ENCODE measurements around the gene TMED7. TPM values are rescaled to one million over a fixed set of nuclear protein-coding genes. Genes with fewer than 3 reads are reported as not detected.

TMED7 gene
- total RNA-seq, 4 donors from 2014 or later, result 57.7 to 83.4 (median 71.7) TPM

DNA sequence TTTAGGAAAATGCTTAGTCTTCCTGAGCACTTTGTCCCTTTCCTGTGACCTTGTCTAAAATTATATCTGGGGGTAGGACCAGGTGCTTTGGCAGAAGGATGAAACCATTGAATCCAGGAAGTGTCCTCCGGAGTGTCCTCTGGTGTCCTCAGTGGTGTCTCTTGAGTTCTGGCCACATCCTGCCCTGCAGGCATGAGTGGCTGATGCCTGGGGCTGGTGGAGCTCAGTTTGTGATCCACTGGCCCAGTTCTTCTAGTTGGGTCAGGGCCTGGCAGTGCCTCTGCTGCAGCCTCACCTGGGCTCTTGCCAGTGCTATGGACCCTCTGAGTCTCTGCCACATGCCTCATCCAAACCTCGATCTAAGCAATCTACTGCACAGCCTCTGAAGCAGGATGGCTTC lies 14.4 kb upstream of the TMED7 start:
- no peaks in the 10 kb centered on the region for H3K4me1 ChIP-seq
- DNase-seq (ENCODE audit: low spot score in 2 of 2), result no peak
- no peaks in the 10 kb centered on the region for H3K9me3 ChIP-seq
- no peak overlapping the region for H3K27ac ChIP-seq
- no peaks in the 10 kb centered on the region for H3K27me3 ChIP-seq
- no peak for TF ChIP-seq POLR2A (IDR thresholded peaks at IDR 0.05)
- TF ChIP-seq, protein P1, sequence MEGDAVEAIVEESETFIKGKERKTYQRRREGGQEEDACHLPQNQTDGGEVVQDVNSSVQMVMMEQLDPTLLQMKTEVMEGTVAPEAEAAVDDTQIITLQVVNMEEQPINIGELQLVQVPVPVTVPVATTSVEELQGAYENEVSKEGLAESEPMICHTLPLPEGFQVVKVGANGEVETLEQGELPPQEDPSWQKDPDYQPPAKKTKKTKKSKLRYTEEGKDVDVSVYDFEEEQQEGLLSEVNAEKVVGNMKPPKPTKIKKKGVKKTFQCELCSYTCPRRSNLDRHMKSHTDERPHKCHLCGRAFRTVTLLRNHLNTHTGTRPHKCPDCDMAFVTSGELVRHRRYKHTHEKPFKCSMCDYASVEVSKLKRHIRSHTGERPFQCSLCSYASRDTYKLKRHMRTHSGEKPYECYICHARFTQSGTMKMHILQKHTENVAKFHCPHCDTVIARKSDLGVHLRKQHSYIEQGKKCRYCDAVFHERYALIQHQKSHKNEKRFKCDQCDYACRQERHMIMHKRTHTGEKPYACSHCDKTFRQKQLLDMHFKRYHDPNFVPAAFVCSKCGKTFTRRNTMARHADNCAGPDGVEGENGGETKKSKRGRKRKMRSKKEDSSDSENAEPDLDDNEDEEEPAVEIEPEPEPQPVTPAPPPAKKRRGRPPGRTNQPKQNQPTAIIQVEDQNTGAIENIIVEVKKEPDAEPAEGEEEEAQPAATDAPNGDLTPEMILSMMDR (IDR thresholded peaks at IDR 0.05), result no peak
- TF ChIP-seq EP300 (IDR thresholded peaks at IDR 0.05), result no peak
- TF ChIP-seq POLR2AphosphoS5 (IDR thresholded peaks at IDR 0.05), result no peak
- no peaks in the 10 kb centered on the region for H3K36me3 ChIP-seq
- 84% methylated on average over 2 of the region's 2 CpGs for WGBS
- no peak overlapping the region for H3K4me3 ChIP-seq

GRCh38 chr5:115639377-115639776 lies 13.5 kb upstream of the TMED7 start:
- no peak for TF ChIP-seq POLR2AphosphoS5 (IDR thresholded peaks at IDR 0.05)
- TF ChIP-seq, protein P1 (IDR thresholded peaks at IDR 0.05), result no peak
- TF ChIP-seq EP300 (IDR thresholded peaks at IDR 0.05), result no peak
- TF ChIP-seq POLR2A (IDR thresholded peaks at IDR 0.05), result no peak
- no peaks in the 10 kb centered on the region for H3K36me3 ChIP-seq
- no peak overlapping the region for H3K27ac ChIP-seq
- no peak for DNase-seq (ENCODE audit: low spot score in 2 of 2)
- 73% methylated on average over 1 of the region's 1 CpG for WGBS
- H3K9me3 ChIP-seq, result no peaks in the 10 kb centered on the region
- no peaks in the 10 kb centered on the region for H3K27me3 ChIP-seq
- H3K4me3 ChIP-seq, result no peak overlapping the region
- peaks cover 2% of the 10 kb centered on the region for H3K4me1 ChIP-seq

- Histone ChIP-seq H3K36me3 (no peaks in the 10 kb centered on the region), H3K9me3 (no peaks in the 10 kb centered on the region), H3K27ac (no peak overlapping the region), H3K4me1 (peaks cover 6% of the 10 kb centered on the region), H3K27me3 (no peaks in the 10 kb centered on the region), H3K4me3 (no peak overlapping the region)
- 66% methylated on average over 4 of the region's 4 CpGs for WGBS
- TF ChIP-seq, protein P1 (IDR thresholded peaks at IDR 0.05), result no peak
- no peak for TF ChIP-seq POLR2AphosphoS5 (IDR thresholded peaks at IDR 0.05)
- TF ChIP-seq EP300 (IDR thresholded peaks at IDR 0.05), result no peak
- no peak for TF ChIP-seq POLR2A (IDR thresholded peaks at IDR 0.05)
- DNase-seq (ENCODE audit: low spot score in 2 of 2), result no peak
Measured at GRCh38 chr5:115637507-115637906, 11.7 kb upstream of the TMED7 start.

GRCh38 chr5:115636008-115636407 lies 10.2 kb upstream of the TMED7 start:
- TF ChIP-seq EP300 (IDR thresholded peaks at IDR 0.05) (no peak), POLR2A (IDR thresholded peaks at IDR 0.05) (no peak), POLR2AphosphoS5 (IDR thresholded peaks at IDR 0.05) (no peak)
- TF ChIP-seq, protein P1 (IDR thresholded peaks at IDR 0.05), result no peak
- no peak overlapping the region for H3K4me3 ChIP-seq
- H3K9me3 ChIP-seq, result no peaks in the 10 kb centered on the region
- H3K27me3 ChIP-seq, result no peaks in the 10 kb centered on the region
- 90% methylated on average over 1 of the region's 1 CpG for WGBS
- no peak overlapping the region for H3K27ac ChIP-seq
- no peaks in the 10 kb centered on the region for H3K36me3 ChIP-seq
- H3K4me1 ChIP-seq, result peaks cover 6% of the 10 kb centered on the region
- DNase-seq (ENCODE audit: low spot score in 2 of 2), result no peak

DNA sequence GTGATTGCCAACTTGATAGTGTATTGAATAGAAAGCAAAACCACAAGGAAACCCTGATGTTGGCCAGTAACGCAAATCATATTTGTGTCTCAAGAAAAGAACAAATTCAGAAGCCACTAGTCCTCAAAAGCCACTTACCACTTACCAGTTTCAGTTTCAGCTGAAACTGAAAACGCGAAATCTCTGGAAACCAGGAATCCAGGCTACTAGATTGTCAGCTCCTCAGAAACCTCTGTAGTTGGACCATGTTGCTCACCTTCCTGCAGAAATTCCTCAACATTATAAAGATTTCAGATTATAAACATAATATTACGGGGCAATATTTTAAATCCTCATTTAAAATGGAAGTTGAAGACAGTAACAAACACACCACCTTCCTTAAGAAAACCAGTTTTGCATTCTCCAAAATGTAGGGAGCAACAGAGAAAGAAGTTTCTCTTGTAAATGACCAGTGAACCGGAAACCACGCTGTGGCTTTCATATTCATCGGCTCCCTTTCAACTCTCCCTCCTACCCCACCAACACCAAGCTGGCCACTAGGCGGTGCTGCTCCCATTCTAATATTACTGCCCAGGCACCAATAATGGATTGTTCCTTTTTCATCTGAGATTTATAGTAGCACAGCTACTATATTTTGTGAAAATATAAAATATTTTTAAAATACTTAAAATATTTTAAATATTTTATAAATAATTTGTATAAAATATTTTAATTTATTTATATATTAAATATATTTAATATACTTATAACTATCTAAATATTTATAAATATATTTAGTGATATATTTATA lies 8.7 kb upstream of the TMED7 start:
- no peaks in the 10 kb centered on the region for H3K9me3 ChIP-seq
- no peaks in the 10 kb centered on the region for H3K27me3 ChIP-seq
- H3K36me3 ChIP-seq, result no peaks in the 10 kb centered on the region
- peak overlapping the region; percentile 41 for H3K27ac ChIP-seq
- H3K4me3 ChIP-seq, result peak overlapping the region; percentile 42
- DNase-seq (ENCODE audit: low spot score in 2 of 2), result peak; percentile 89 to 93
- WGBS, result 3% methylated on average over 8 of the region's 8 CpGs
- TF ChIP-seq, protein P1 (IDR thresholded peaks at IDR 0.05), result peak; percentile 76 to 78
- TF ChIP-seq EP300 (IDR thresholded peaks at IDR 0.05), result no peak
- TF ChIP-seq POLR2AphosphoS5 (IDR thresholded peaks at IDR 0.05), result peak in 1 of 3 donors; percentile 12
- no peak for TF ChIP-seq POLR2A (IDR thresholded peaks at IDR 0.05)
- H3K4me1 ChIP-seq, result peaks cover 6% of the 10 kb centered on the region

Measured in suprapubic skin (tissue), 4 donors.